ENCODE results near the gene ARFGAP1. TPM values are rescaled to one million over a fixed set of nuclear protein-coding genes. Genes with fewer than 3 reads are reported as not detected.
A peak's percentile ranks its signal among the peaks of the same experiment; 100 is the strongest.

The ARFGAP1 gene
- total and polyA plus RNA-seq, 2 of the 4 experiments (the other 2 are of a cell fraction): 59.1 to 194 TPM

GRCh38 chr20:63314015-63314471 lies 41.4 kb downstream of the ARFGAP1 start:
- no peaks in the 10 kb centered on the region for H3K36me3 ChIP-seq (ENCODE audit: control insufficient read depth, insufficient read depth, low read length)
- H3K23ac ChIP-seq (ENCODE audit: low read depth, low read length): no peak overlapping the region
- no peak overlapping the region for H2AK5ac ChIP-seq (ENCODE audit: low read depth, low read length)
- H2BK120ac ChIP-seq (ENCODE audit: low read depth, low read length): no peak overlapping the region
- POLR2A ChIA-PET (ENCODE audit: unreplicated experiment): no interaction called here
- H4K5ac ChIP-seq (ENCODE audit: low read depth, low read length): no peak overlapping the region
- no peak overlapping the region for H3K14ac ChIP-seq (replicated peaks; ENCODE audit: low read depth, low read length)
- H2AFZ ChIP-seq (replicated peaks; ENCODE audit: low read length, poor library complexity): no peak overlapping the region
- H3K9me3 ChIP-seq (ENCODE audit: control insufficient read depth, insufficient read depth, low read length): no peaks in the 10 kb centered on the region
- ATAC-seq (ENCODE audit: low read depth): no peak
- no peak overlapping the region for H3K27ac ChIP-seq (ENCODE audit: insufficient read depth, low read length)
- no peak overlapping the region for H2BK15ac ChIP-seq (ENCODE audit: low read depth, low read length)
- CTCF ChIA-PET: no interaction called here
- H2BK5ac ChIP-seq (ENCODE audit: low read depth, low read length, poor library complexity, severe bottlenecking): no peak overlapping the region
- H4K8ac ChIP-seq (ENCODE audit: low read depth in 2 of 2, low read length in 2 of 2): no peak overlapping the region
- no peak for DNase-seq
- no TSS peak for BruUV-seq (replicated peaks)
- H4K91ac ChIP-seq (ENCODE audit: insufficient read depth, low read depth, low read length): no peak overlapping the region
- no peak overlapping the region for H3K9ac ChIP-seq (ENCODE audit: low read depth, low read length)
- intact Hi-C loops (cut with micrococcal nuclease): no loop called here
- in situ Hi-C loops (cut with MboI; ENCODE audit: low sequenced_read_pairs): no loop called here
- no peak overlapping the region for H3K4me3 ChIP-seq (ENCODE audit: insufficient read depth, low read depth, low read length)
- no peak overlapping the region for H3K4ac ChIP-seq (ENCODE audit: low read depth, low read length)
- peaks cover 9% of the 10 kb centered on the region; the same call in 1 of the 2 replicates for H3K27me3 ChIP-seq (ENCODE audit: control insufficient read depth, insufficient read depth, low read length)
- no peak overlapping the region for H3K18ac ChIP-seq (ENCODE audit: low read depth, low read length)
- peak overlapping the region; percentile 72 for H2AK9ac ChIP-seq (replicated peaks; ENCODE audit: low read depth, low read length, poor library complexity)
- H4K20me1 ChIP-seq (ENCODE audit: insufficient read depth, low read length): peaks cover 5% of the 10 kb centered on the region; the same call in 1 of the 2 replicates
- H3K79me1 ChIP-seq (ENCODE audit: low read depth in 1 of 2, low read length in 2 of 2): no peaks in the 10 kb centered on the region
- H3K9me1 ChIP-seq (ENCODE audit: insufficient read depth, low read length): no peaks in the 10 kb centered on the region
- H2BK20ac ChIP-seq (ENCODE audit: low read depth, low read length): no peak overlapping the region
- 40% methylated on average over 3 of the region's 9 CpGs; no CpG with 5 or more reads in 1 of the 2 experiments for WGBS, 2 experiments (ENCODE audit: extremely low coverage in 2 of 2, insufficient read length in 1 of 2)
- dilution Hi-C loops (cut with HindIII; ENCODE audit: low sequenced_read_pairs, unreplicated experiment): no loop called here
- no peak overlapping the region for H3K4me2 ChIP-seq (ENCODE audit: low read depth, low read length)
- no peak overlapping the region for H3K56ac ChIP-seq (ENCODE audit: extremely low read depth, insufficient read depth, low read length)
- no peak for TF ChIP-seq SMC3 (IDR thresholded peaks at IDR 0.05; ENCODE audit: low read depth, low read length)
- TF ChIP-seq RAD21 (IDR thresholded peaks at IDR 0.05; ENCODE audit: low read length): no peak
- no peak for TF ChIP-seq MAZ (IDR thresholded peaks at IDR 0.05; ENCODE audit: borderline replicate concordance, low read depth, low read length)
- TF ChIP-seq MXI1 (IDR thresholded peaks at IDR 0.05; ENCODE audit: borderline replicate concordance, low read depth, low read length): no peak
- no peak for TF ChIP-seq CEBPB (IDR thresholded peaks at IDR 0.05; ENCODE audit: low read depth, low read length)
- H3K4me1 ChIP-seq (ENCODE audit: control insufficient read depth, insufficient read depth, low read length): peaks cover 9% of the 10 kb centered on the region; the same call in 1 of the 2 replicates
